ENCODE results near the gene ATF4.

- TF ChIP-seq CTCF (conservative IDR thresholded peaks at IDR 0.05; ENCODE audit: low read length) = no peak
- TF ChIP-seq EZH2phosphoT487 (IDR thresholded peaks at IDR 0.05; ENCODE audit: borderline replicate concordance) = no peak
These were observed 47.5 kb upstream of the ATF4 start for GRCh38 chr22:39472570-39473556.

All from Loucy (cell line).